Measurements from ENCODE around the gene LAIR2. TPM values are rescaled to one million over a fixed set of nuclear protein-coding genes. Genes with fewer than 3 reads are reported as not detected.
A peak's percentile ranks its signal among the peaks of the same experiment; 100 is the strongest.
"Not testable (repeated sequence)": the region's sequence is repeated elsewhere in the genome, so short reads cannot be mapped to it uniquely, and the experiment has no call there.

LAIR2 gene
- total and polyA plus RNA-seq, 2 experiments from 2014 or later, result not detected

GRCh38 chr19:54508487-54508886 lies 5.9 kb downstream of the LAIR2 start:
- H3K9me3 Mint-ChIP-seq, result peaks cover 85% of the 10 kb centered on the region
- H3K9me2 ChIP-seq (ENCODE audit: insufficient read depth); H3K4me3 ChIP-seq; H4K20me1 ChIP-seq (replicated peaks; ENCODE audit: insufficient read depth); H3K27me3 ChIP-seq (ENCODE audit: insufficient read depth); H3K4me1 Mint-ChIP-seq; H3K4me3 Mint-ChIP-seq; H3K27me3 Mint-ChIP-seq (ENCODE audit: insufficient read depth, low read depth, poor library complexity); H3K27ac ChIP-seq (ENCODE audit: low read depth); H3K4me1 ChIP-seq (ENCODE audit: insufficient read depth); H3K27ac Mint-ChIP-seq; H3F3A ChIP-seq (replicated peaks; ENCODE audit: low read depth); DNase-seq (ENCODE audit: low spot score); H2AFZ ChIP-seq; H3K79me2 ChIP-seq (replicated peaks; ENCODE audit: insufficient read depth); H3K36me3 ChIP-seq (ENCODE audit: insufficient read depth); H3K4me2 ChIP-seq; ATAC-seq: not testable (repeated sequence)
- peaks cover 32% of the 10 kb centered on the region; the same call in 2 of the 3 replicates for H3K36me3 Mint-ChIP-seq (ENCODE audit: low read depth)

GRCh38 chr19:54509200-54509940 lies 6.7 kb downstream of the LAIR2 start:
- H3K27me3 Mint-ChIP-seq (ENCODE audit: insufficient read depth, low read depth, poor library complexity), result not testable (repeated sequence)

GRCh38 chr19:54515156-54515555 lies 12.5 kb downstream of the LAIR2 start:
- Histone ChIP-seq H3K36me3 (ENCODE audit: insufficient read depth) (no peaks in the 10 kb centered on the region), H3K27ac (ENCODE audit: low read depth) (no peak overlapping the region), H3K4me1 (ENCODE audit: insufficient read depth) (no peaks in the 10 kb centered on the region), H3K9me2 (ENCODE audit: insufficient read depth) (no peaks in the 10 kb centered on the region), H3K79me2 (replicated peaks; ENCODE audit: insufficient read depth) (no peaks in the 10 kb centered on the region), H3K4me3 (no peak overlapping the region), H4K20me1 (replicated peaks; ENCODE audit: insufficient read depth) (no peaks in the 10 kb centered on the region), H2AFZ (no peak overlapping the region), H3K4me2 (no peak overlapping the region), H3K27me3 (ENCODE audit: insufficient read depth) (no peaks in the 10 kb centered on the region), H3F3A (replicated peaks; ENCODE audit: low read depth) (no peaks in the 10 kb centered on the region)
- Mint-ChIP-seq H3K4me1 (no peaks in the 10 kb centered on the region), H3K9me3 (peaks cover 94% of the 10 kb centered on the region), H3K27me3 (ENCODE audit: insufficient read depth, low read depth, poor library complexity) (peaks cover 5% of the 10 kb centered on the region), H3K27ac (no peak overlapping the region), H3K4me3 (no peak overlapping the region), H3K36me3 (ENCODE audit: low read depth) (peaks cover 28% of the 10 kb centered on the region)
- DNase-seq (ENCODE audit: low spot score), result no peak
- no peak for TF ChIP-seq ZNF462 (CRISPR knock-in tag; IDR thresholded peaks at IDR 0.05)
- TF ChIP-seq STAT1 (IDR thresholded peaks at IDR 0.05; ENCODE audit: unreplicated experiment), result no peak
- no peak for TF ChIP-seq POLR2AphosphoS5 (IDR thresholded peaks at IDR 0.05; ENCODE audit: low read depth)
- TF ChIP-seq CREB1 (CRISPR knock-in tag; IDR thresholded peaks at IDR 0.05; ENCODE audit: low read depth), result no peak
- no peak for ATAC-seq

More at GRCh38 chr19:54509200-54509940, 6.7 kb downstream of the LAIR2 start:
- not testable (repeated sequence) for DNase-seq (ENCODE audit: low spot score); H3K27me3 ChIP-seq (ENCODE audit: insufficient read depth); H3K4me1 Mint-ChIP-seq; H4K20me1 ChIP-seq (replicated peaks; ENCODE audit: insufficient read depth); H3K9me2 ChIP-seq (ENCODE audit: insufficient read depth); H3K36me3 ChIP-seq (ENCODE audit: insufficient read depth); H2AFZ ChIP-seq; H3K4me2 ChIP-seq; H3F3A ChIP-seq (replicated peaks; ENCODE audit: low read depth); H3K79me2 ChIP-seq (replicated peaks; ENCODE audit: insufficient read depth); H3K4me1 ChIP-seq (ENCODE audit: insufficient read depth); H3K4me3 Mint-ChIP-seq; H3K4me3 ChIP-seq; H3K27ac ChIP-seq (ENCODE audit: low read depth); H3K27ac Mint-ChIP-seq
- H3K9me3 Mint-ChIP-seq, result peaks cover 85% of the 10 kb centered on the region
- H3K36me3 Mint-ChIP-seq (ENCODE audit: low read depth), result peaks cover 30% of the 10 kb centered on the region; the same call in 2 of the 3 replicates
- peak; percentile 89 for ATAC-seq
